Left forelimb (tissue), 1 donor: Measurements from ENCODE around the gene MPZL3.

Experiments used
- DNase-seq: peaks from one replicate; pipeline ENCODE4 v3.0.0-alpha.2; 2018; ENCODE audit warnings: low spot score

The MPZL3 gene

GRCh38 chr11:118232659-118233058 lies 19.5 kb downstream of the MPZL3 start:
- no peak for DNase-seq

GRCh38 chr11:118231461-118231860 lies 20.7 kb downstream of the MPZL3 start:
- DNase-seq, result no peak

- DNase-seq, result no peak
These were observed 22.1 kb downstream of the MPZL3 start for GRCh38 chr11:118230088-118230487.

GRCh38 chr11:118229274-118229847 lies 22.8 kb downstream of the MPZL3 start:
- DNase-seq, result no peak

DNA sequence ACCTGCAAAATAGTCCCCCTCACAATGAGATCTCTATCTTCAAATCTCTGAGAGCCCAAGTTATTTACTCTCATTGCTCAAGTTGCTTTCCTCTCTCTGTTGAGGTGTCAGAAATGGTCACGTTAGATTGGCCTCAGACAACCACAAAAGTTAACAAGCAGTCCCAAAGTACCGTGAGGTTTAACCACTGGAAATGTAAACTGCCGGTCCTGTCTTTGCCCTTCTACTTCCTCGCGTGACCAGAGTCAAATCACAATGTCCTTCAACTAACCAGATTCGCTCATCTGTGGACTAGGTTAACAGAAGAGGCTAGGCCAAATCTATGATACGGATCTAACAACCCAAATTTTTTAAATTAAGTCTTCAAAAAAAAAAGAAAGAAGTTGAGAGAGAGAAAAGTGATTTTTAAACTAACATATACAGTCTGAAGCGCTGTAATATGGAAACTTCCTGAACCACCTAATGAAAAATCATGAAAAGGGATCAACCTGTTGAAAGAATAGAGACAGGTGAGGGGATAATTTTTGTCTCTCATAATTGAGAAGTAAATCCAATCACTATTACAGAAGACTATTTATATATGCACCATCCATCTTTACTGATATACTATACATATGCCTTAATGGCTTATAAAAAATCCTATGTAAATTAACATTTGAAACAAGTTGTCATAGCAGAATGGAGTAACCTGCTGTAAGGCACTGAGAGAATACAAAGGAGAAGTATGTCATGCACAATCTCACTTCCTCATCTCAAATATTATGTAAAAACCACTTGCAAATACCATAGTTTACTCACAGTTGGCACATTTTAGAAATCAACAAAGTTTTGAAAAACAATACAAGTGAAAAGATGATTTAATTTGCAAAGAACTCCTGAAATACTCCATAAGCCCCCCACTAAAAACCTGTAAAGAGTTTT lies 24.0 kb downstream of the MPZL3 start:
- no peak for DNase-seq

GRCh38 chr11:118226781-118227180 lies 25.4 kb downstream of the MPZL3 start:
- no peak for DNase-seq

- DNase-seq, result no peak
These were observed 25.9 kb downstream of the MPZL3 start for GRCh38 chr11:118226296-118226695.

GRCh38 chr11:118224511-118225188 lies 27.5 kb downstream of the MPZL3 start, which contains the start of gene JAML:
Gene JAML (minus strand): TSS chr11:118225011. CDS start chr11:118214866, 10,145 bp downstream.
- DNase-seq, result no peak

DNA sequence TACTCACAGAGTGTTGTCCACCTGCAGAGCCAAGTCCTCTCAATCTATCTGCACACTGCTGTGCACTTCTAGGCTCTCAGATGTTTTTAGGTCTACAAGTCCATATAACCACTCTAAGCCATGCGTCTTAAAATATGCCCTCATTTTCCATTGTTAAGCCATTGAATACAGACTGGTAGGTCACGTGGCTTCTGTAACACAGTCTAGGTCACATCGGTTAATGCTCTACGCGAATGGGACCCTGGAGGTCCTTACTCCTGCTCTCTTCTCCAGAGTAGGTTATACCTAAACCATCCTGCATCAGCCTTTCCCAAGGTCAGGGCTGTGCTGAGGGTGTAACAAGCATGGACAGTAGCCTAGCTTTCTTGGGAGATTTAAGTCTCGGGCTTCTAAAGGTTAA lies 28.2 kb downstream of the MPZL3 start:
- no peak for DNase-seq

DNA sequence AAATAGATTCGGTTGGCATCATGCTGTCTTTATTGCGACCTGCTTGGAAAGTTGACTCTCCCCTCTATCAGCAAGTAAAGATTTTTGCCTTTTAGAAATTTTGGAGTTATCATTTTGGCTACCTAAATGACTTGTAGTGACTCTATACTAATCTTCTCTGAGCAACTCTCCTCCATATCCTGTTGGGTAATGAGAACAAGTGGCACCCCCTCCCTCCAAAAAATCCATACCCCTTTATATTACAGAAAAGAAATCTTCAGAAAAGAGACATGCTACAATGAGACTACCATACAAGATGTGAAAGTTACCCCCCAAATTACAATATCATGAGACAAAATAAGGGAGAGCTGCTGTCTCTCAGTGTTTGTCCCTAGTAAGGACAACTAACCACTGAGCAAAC lies 28.6 kb downstream of the MPZL3 start:
- no peak for DNase-seq

DNA sequence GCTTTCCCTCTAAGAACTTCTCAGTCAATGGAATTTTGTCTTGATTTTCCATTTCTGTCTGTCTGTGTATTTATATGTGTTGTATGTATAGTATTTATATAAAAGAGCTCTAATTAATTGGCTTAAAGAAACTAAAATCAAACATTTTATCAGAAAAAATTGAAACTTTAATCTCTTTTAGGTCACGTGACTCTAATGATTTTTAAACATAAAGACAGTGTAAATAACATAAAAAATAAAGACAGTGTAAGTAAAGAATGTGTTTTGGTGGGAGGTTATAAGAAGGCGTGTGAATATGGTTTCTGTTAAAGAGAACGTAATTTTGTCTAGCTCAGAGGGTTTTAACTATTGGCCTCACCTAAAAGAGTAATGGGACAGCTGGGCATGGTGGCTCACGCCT lies 29.7 kb downstream of the MPZL3 start:
- DNase-seq, result no peak

GRCh38 chr11:118221419-118221818 lies 30.7 kb downstream of the MPZL3 start:
- DNase-seq, result no peak

DNA sequence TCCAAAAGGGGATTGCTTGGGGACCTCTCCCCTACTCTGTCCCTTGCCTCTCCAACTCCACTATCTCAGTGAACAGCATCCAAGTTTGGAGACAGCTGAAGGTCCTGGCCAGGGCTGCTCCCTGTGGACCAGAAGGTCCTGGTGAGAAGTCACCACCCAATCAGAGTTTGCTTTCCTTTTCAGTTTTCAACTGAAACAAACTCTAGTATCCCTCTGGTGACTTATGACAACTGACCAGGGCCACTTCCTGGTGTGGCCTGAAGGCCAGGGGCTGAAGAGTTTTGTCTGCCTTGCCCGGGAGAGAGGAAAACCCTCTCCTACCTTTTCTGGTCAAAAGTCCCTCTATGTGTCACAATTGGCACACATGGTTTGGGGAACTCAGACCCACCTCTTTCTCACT lies 32.4 kb downstream of the MPZL3 start:
- no peak for DNase-seq

- no peak for DNase-seq
These were observed 32.9 kb downstream of the MPZL3 start for GRCh38 chr11:118219244-118219643.

GRCh38 chr11:118217575-118217974 lies 34.6 kb downstream of the MPZL3 start:
- DNase-seq, result no peak

DNA sequence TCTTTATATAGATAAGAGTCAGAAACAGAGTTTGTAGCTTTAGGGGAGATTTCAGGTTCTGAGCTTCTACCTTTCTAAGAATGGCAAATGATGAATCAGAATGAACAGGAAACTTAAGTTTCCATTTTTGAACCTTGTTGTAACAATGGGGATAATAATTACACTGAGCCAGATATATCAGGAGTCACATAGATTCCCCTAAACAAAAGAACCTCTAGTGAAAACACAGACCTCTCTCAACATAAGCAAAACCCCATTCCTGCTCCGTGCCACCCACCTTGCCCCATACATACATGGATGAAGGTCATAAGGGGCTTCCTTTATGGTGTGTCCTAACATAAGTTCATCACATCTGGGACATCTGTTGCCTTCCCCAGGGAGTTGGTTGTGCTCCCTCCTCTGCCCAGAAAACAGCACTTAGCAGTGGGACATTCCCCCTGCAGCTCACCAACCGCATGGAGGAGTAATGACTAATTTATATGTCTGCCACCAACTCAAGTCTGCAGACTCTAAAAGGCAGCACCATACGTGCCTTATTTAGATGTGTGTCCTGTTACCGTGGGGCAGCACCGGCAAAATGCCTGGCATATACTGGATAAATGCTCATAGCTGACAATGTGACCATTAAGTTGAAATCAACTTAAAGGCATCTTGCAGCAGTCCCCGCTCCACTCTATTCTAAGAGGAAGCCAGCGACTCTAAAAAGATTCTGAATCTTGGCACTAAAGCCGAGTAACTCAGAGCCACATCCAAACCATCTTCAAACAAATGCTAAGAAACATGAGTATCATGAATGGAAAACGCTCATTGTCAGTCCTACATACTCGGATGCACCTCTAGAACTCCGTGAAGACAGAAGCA lies 35.3 kb downstream of the MPZL3 start:
- DNase-seq, result no peak

- DNase-seq, result no peak
These were observed 36.4 kb downstream of the MPZL3 start for GRCh38 chr11:118215765-118216164.

GRCh38 chr11:118215262-118215661 lies 36.9 kb downstream of the MPZL3 start:
- no peak for DNase-seq

DNA sequence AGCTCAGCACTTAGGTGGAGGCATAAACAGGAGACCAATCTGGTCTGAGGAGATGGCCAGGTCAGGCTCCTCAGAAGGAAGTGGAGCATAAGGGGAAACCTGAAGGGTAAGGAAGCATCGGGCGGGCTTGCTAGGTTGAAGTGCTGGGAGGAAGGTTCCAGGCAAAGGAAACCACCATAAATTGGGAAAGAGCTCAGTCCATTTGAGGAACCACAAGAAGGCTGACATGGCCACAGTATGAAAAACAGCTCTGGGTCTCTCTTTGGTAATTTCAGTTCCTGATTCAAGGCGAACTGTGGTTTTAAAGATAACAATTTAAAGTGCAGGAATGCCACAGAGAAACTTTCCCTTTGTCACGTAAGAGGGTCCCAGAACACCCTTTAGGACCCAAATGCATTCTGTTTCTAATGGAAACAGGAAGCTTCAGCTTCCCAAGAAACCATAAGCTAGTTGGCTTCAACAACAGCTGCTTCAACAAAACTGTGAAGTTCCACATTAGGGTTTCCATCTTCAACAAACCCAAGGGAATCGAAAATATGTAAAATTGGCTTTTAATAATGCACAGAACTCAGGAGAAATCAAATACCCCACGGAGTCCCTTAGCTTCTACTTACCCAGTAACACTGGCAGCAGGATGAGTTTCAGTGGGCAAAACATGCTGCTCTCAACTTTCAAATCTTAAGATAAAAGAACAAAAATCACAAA lies 37.8 kb downstream of the MPZL3 start:
- no peak for DNase-seq

DNA sequence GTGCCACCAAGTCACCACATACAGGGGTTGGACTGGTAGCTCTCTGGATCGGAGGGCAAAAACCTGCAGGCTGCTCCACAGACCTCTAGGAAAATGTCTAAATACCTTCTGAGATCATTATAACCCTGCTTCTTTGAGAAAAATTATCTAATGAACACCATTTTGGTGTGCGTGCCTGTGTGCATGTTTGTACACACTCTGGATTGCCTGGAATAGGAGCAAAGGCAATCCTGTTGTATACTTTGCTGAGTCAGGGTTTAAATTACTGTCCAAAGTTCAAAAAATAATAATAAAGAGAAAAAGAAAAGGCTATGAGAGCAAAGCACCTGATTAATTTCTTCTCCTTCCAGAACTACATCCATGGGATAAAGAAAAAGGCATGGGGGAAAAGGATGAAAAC lies 38.4 kb downstream of the MPZL3 start:
- no peak for DNase-seq

- DNase-seq, result no peak
These were observed 39.0 kb downstream of the MPZL3 start for GRCh38 chr11:118213201-118213600.
